GM12878 (cell line): ENCODE results near the gene EFCAB11. TPM values are rescaled to one million over a fixed set of nuclear protein-coding genes. Genes with fewer than 3 reads are reported as not detected.

ENCODE experiments used
- ATF7 ChIP-seq: fragments of 450-650 bp; IDR thresholded peaks from 2 replicates; pipeline ENCODE4 v1.6.1; 2016; ENCODE audit warnings: low read depth, mild to moderate bottlenecking
- BMI1 ChIP-seq: fragments of 450-650 bp; IDR thresholded peaks from 2 replicates; pipeline ENCODE4 v1.6.1; 2016; ENCODE audit warnings: mild to moderate bottlenecking, moderate library complexity, borderline replicate concordance
- FOXM1 ChIP-seq: IDR thresholded peaks from 2 replicates; pipeline ENCODE4 v1.6.1; 2012; ENCODE audit warnings: low read depth, mild to moderate bottlenecking, inconsistent platforms, low read length, moderate library complexity
- GABPA ChIP-seq: IDR thresholded peaks from 2 replicates; pipeline ENCODE4 v1.6.1; 2014; ENCODE audit warnings: antibody characterized with exemption, low read depth, mild to moderate bottlenecking, inconsistent platforms
- IRF3 ChIP-seq: fragments of 450-650 bp; IDR thresholded peaks from 2 replicates; pipeline ENCODE4 v1.6.1; 2014; ENCODE audit warnings: mild to moderate bottlenecking
- PML ChIP-seq: IDR thresholded peaks from 2 replicates; pipeline ENCODE4 v1.6.1; 2012; ENCODE audit warnings: low read length, inconsistent platforms
- RB1 ChIP-seq: fragments of 450-650 bp; formaldehyde crosslinking; IDR thresholded peaks from 2 replicates; pipeline ENCODE4 v1.6.1; 2017; ENCODE audit warnings: mild to moderate bottlenecking, borderline replicate concordance
- RELB ChIP-seq: fragments of 450-650 bp; IDR thresholded peaks from 2 replicates; pipeline ENCODE4 v1.6.1; 2017; ENCODE audit warnings: low read depth, mild to moderate bottlenecking, moderate library complexity
- REST ChIP-seq: IDR thresholded peaks from 2 replicates; pipeline ENCODE4 v1.6.1; 2012; ENCODE audit warnings: mild to moderate bottlenecking, low read depth, low read length
- SMAD5 ChIP-seq: IDR thresholded peaks from 2 replicates; pipeline ENCODE4 v1.6.1; 2016; ENCODE audit warnings: antibody characterized with exemption, low read depth
- TCF7 ChIP-seq: IDR thresholded peaks from 2 replicates; pipeline ENCODE4 v1.6.1; 2014; ENCODE audit warnings: antibody characterized with exemption, borderline replicate concordance
- polyA plus RNA-seq, 11 experiments: library from polyadenylated mRNA; depleted of rRNA in 4 of 11; unstranded in 6 of 11; stranded (reverse) in 5 of 11; fragments of >200 nt; fragmentation: Nextera tagmentation in 4 of 11; fragmentation: Illumina TruSeq in 1 of 11; extraction: Ambion mirVana in 4 of 11; extraction: Trizol in 1 of 11; gene quantifications; 1 replicate in 1 of 11; 2 replicates in 10 of 11; pipeline versions ENCODE4 v1.2.1 to v1.2.3, GENCODE V29; 2011 to 2016; ENCODE audit warnings: inconsistent platforms in 2 of 11, missing spikeins in 2 of 11, low read depth in 1 of 11
- total RNA-seq, 4 experiments: library from RNA; depleted of rRNA in 3 of 4; stranded (reverse); fragments of >200 nt in 3 of 4; fragmentation: Illumina TruSeq in 1 of 4; extraction: Trizol in 1 of 4; gene quantifications; 2 replicates each; pipeline versions ENCODE4 v1.2.1 to v1.2.3, GENCODE V29; 2013 to 2021
- TF ChIP-seq, protein P1 (sequence below): fragments of 450-650 bp; IDR thresholded peaks from 2 replicates; pipeline ENCODE4 v1.6.1; 2016; ENCODE audit warnings: mild to moderate bottlenecking, moderate library complexity, borderline replicate concordance
- TF ChIP-seq, protein P2 (sequence below): IDR thresholded peaks from 2 replicates; pipeline ENCODE4 v1.6.1; 2012; ENCODE audit warnings: low read depth, low read length, improper control_type of control experiment

EFCAB11 gene
- total and polyA plus RNA-seq, 10 of the 15 experiments (the other 5 are each of a cell fraction or from before 2014, with no cell fraction given) = 8.6 to 37.4 (median 18.0) TPM

DNA sequence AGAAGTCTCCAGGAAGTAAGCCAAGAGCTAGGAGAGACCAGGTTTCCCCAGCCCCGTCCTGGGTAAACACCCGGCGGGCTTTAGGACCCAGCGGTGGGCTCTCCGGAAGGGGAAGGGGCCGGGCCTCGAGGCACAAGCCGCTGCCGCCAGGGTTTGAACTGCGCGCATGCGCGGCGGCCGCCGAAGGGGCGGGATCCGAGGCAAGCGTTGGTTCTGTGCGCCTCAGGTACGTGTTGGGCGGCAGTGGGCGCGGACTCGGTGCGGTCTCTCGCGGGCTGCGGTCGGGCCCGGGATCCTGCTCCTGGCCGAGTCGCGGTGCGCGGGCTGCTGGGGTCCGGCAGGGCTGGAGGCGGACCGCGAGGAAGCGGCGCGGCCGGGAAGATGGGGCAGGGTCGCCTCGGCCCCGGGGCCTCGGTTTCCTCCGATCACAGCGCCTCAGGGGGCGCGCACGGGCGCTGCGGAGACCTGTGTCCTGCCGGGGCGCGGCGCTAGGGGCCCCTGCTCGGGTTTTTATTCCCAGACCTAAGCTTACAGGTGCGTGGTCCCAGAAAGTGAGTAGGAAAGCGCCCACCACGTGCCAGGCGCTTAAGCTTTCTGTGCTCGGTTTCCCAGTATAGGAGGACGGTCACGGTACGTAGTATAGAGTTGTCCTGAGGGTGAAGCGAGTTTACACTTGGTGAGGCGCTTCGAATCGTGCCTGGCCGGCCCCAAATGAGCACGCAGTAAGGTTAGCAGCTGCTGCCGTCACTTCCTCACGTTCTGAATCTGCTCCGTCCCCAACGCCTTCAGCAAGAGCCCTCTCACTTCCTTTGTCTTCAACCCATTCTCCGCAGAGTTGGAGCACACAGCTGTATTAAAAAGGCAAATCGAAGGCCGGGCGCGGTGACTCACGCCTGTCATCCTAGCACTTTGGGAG is 1.5 kb upstream of the EFCAB11 start, which contains the start of gene TDP1 (continued):
- TF ChIP-seq BMI1 (no peak), FOXM1 (no peak), PML (0 out of 2 replicates have a peak, but pooled peaks have one; percentile 70), SMAD5 (0 out of 2 replicates have a peak, but pooled peaks have one; percentile 16), RELB (peak; percentile 97), REST (no peak), ATF7 (no peak), RB1 (peak; percentile 81; the same call in 1 of the 2 replicates), IRF3 (peak; percentile 54; the same call in 1 of the 2 replicates), TCF7 (no peak), GABPA (peak; percentile 78)
- TF ChIP-seq, protein P1, sequence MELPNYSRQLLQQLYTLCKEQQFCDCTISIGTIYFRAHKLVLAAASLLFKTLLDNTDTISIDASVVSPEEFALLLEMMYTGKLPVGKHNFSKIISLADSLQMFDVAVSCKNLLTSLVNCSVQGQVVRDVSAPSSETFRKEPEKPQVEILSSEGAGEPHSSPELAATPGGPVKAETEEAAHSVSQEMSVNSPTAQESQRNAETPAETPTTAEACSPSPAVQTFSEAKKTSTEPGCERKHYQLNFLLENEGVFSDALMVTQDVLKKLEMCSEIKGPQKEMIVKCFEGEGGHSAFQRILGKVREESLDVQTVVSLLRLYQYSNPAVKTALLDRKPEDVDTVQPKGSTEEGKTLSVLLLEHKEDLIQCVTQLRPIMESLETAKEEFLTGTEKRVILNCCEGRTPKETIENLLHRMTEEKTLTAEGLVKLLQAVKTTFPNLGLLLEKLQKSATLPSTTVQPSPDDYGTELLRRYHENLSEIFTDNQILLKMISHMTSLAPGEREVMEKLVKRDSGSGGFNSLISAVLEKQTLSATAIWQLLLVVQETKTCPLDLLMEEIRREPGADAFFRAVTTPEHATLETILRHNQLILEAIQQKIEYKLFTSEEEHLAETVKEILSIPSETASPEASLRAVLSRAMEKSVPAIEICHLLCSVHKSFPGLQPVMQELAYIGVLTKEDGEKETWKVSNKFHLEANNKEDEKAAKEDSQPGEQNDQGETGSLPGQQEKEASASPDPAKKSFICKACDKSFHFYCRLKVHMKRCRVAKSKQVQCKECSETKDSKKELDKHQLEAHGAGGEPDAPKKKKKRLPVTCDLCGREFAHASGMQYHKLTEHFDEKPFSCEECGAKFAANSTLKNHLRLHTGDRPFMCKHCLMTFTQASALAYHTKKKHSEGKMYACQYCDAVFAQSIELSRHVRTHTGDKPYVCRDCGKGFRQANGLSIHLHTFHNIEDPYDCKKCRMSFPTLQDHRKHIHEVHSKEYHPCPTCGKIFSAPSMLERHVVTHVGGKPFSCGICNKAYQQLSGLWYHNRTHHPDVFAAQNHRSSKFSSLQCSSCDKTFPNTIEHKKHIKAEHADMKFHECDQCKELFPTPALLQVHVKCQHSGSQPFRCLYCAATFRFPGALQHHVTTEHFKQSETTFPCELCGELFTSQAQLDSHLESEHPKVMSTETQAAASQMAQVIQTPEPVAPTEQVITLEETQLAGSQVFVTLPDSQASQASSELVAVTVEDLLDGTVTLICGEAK = peak; percentile 72; the same call in 1 of the 2 replicates
- TF ChIP-seq, protein P2, sequence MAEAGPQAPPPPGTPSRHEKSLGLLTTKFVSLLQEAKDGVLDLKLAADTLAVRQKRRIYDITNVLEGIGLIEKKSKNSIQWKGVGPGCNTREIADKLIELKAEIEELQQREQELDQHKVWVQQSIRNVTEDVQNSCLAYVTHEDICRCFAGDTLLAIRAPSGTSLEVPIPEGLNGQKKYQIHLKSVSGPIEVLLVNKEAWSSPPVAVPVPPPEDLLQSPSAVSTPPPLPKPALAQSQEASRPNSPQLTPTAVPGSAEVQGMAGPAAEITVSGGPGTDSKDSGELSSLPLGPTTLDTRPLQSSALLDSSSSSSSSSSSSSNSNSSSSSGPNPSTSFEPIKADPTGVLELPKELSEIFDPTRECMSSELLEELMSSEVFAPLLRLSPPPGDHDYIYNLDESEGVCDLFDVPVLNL = peak; percentile 89
